Prostate gland (tissue), 2 donors: Measurements from ENCODE around the gene PROX1. TPM values are rescaled to one million over a fixed set of nuclear protein-coding genes. Genes with fewer than 3 reads are reported as not detected.

Source experiments
- DNase-seq: peaks from one replicate; pipeline ENCODE4 v3.0.0-alpha.2; 2019; ENCODE audit warnings: low spot score
- H3K27ac ChIP-seq, 2 donors: fragments of 200-600 bp; sonication (generic); 2 replicates each; pipeline ENCODE4 v1.5.1; 2017 to 2019
- H3K27me3 ChIP-seq: fragments of 200-600 bp; sonication (generic); replicated peaks from 2 replicates; pipeline ENCODE4 v1.5.1; 2019; ENCODE audit not compliant: insufficient read depth
- H3K36me3 ChIP-seq, 2 donors: fragments of 200-600 bp; sonication (generic); 1 replicate in 1 of 2; 2 replicates in 1 of 2; pipeline versions ENCODE4 v1.5.1 to v1.8.1; 2017 to 2019
- H3K4me1 ChIP-seq: fragments of 200-600 bp; sonication (generic); replicated peaks from 2 replicates; pipeline ENCODE4 v1.5.1; 2019
- H3K4me3 ChIP-seq, 2 donors: fragments of 200-600 bp; sonication (generic); 2 replicates each; pipeline ENCODE4 v1.5.1; 2017 to 2019
- H3K9me3 ChIP-seq: fragments of 200-600 bp; sonication (generic); 2 replicates; pipeline ENCODE4 v1.5.1; 2017
- POLR2A ChIP-seq: fragments of 450-650 bp; IDR thresholded peaks from one replicate; pipeline ENCODE4 v1.6.1; 2016; ENCODE audit warnings: antibody characterized with exemption, mild to moderate bottlenecking
- POLR2AphosphoS5 ChIP-seq: sonication (generic); formaldehyde crosslinking; IDR thresholded peaks from one replicate; pipeline ENCODE4 v1.6.1; 2017; ENCODE audit warnings: antibody characterized with exemption
- WGBS: methylation state at CpG from one replicate; pipeline ENCODE4 v1.1.5; 2018; 5-methylcytosine and 5-hydroxymethylcytosine counted together
- intact Hi-C: fragments of 100-400 bp; cut with DNase I; formaldehyde crosslinking; loops from one replicate; pipeline ENCODE4 v1.14.2; 2022
- total RNA-seq, 2 donors: library from RNA; depleted of rRNA; stranded (reverse); fragments of >200 nt; gene quantifications; one replicate each; pipeline ENCODE4 v1.1.0, GENCODE V29; 2016
- TF ChIP-seq, protein P1 (sequence below), 4 experiments: fragments of 200-600 bp in 2 of 4; fragments of 450-650 bp in 2 of 4; sonication (generic) in 2 of 4; IDR thresholded peaks; 1 replicate in 3 of 4; 2 replicates in 1 of 4; pipeline ENCODE4 v1.5.1; 2016 to 2019; ENCODE audit warnings: antibody characterized with exemption in 4 of 4, mild to moderate bottlenecking in 2 of 4, moderate library complexity in 2 of 4

The PROX1 gene
- total RNA-seq, 2 donors from 2014 or later: 1.1 to 6.2 TPM

DNA sequence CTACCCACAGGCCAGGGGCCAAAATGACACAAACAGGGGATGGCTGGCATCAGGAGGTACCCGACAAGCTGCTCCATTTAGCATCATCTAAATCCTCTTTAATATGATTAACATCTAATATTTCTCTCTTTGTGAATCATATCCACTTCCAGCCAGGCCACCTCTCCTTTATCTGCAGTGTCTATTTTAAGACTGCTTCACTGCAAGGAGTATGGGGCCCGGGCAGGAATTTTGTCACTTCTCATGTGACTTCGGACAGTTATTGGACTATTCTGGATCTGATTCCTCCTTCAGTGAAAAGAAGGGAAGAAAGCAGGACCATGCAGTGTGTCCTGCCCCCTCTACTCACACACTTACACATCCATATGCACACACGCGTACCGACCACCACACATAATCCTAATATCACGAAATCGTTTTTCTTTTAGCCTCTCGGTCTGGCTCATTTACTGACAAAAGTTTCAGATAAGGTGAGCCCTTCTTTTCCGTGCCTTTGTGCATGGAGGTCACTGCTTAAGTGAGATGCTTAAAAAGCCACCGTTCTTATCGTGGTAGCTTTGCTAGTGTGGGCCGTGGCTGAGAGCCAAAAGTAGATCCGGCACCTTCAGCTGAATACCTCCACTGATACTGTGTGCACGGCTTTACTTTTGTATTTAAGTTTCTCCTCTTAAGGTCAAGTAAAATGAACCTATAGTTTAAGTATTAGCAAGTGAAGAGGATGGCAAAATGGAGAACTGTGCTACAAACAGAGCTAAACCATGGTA, 26.0 kb downstream of the PROX1 start:
- Histone ChIP-seq H3K27ac (no peak overlapping the region), H3K36me3 (no peaks in the 10 kb centered on the region), H3K4me1 (no peaks in the 10 kb centered on the region), H3K9me3 (no peaks in the 10 kb centered on the region), H3K4me3 (no peak overlapping the region), H3K27me3 (no peaks in the 10 kb centered on the region)
- no peak for DNase-seq
- 97% methylated on average over 15 of the region's 15 CpGs for WGBS
- intact Hi-C loops: no loop called here
- TF ChIP-seq POLR2AphosphoS5 (no peak), POLR2A (no peak)
- TF ChIP-seq, protein P1, sequence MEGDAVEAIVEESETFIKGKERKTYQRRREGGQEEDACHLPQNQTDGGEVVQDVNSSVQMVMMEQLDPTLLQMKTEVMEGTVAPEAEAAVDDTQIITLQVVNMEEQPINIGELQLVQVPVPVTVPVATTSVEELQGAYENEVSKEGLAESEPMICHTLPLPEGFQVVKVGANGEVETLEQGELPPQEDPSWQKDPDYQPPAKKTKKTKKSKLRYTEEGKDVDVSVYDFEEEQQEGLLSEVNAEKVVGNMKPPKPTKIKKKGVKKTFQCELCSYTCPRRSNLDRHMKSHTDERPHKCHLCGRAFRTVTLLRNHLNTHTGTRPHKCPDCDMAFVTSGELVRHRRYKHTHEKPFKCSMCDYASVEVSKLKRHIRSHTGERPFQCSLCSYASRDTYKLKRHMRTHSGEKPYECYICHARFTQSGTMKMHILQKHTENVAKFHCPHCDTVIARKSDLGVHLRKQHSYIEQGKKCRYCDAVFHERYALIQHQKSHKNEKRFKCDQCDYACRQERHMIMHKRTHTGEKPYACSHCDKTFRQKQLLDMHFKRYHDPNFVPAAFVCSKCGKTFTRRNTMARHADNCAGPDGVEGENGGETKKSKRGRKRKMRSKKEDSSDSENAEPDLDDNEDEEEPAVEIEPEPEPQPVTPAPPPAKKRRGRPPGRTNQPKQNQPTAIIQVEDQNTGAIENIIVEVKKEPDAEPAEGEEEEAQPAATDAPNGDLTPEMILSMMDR (IDR thresholded peaks at IDR 0.05): no peak

DNA sequence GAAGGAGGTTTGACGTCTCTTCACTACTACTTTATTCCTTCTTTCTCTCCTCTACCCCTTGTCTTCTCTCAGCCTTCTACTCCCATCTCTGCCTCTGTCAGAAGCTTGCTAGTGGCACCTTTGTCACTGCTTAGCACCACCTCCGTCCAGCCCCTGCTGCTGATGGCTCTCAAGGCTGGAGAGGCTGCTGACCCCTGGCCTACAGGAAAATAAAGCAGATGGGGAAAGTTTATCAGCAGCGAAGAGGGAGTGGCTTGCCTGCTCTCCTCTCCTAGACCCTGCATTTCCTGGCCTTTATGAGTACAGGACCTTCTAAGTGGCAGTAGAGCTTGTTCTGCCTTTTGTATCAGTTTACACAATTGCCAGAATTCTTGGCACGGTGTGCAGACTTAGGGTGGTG, 27.0 kb downstream of the PROX1 start:
- DNase-seq: no peak
- Histone ChIP-seq H3K9me3 (no peaks in the 10 kb centered on the region), H3K27ac (no peak overlapping the region), H3K4me1 (no peaks in the 10 kb centered on the region), H3K4me3 (no peak overlapping the region), H3K36me3 (no peaks in the 10 kb centered on the region), H3K27me3 (no peaks in the 10 kb centered on the region)
- intact Hi-C loops: no loop called here
- 60% methylated on average over 4 of the region's 4 CpGs for WGBS
- TF ChIP-seq POLR2AphosphoS5: no peak
- no peak for TF ChIP-seq POLR2A
- TF ChIP-seq, protein P1 (IDR thresholded peaks at IDR 0.05): no peak

GRCh38 chr1:214017191-214017982, 29.6 kb downstream of the PROX1 start:
- Histone ChIP-seq H3K4me3 (no peak overlapping the region), H3K36me3 (no peaks in the 10 kb centered on the region), H3K4me1 (no peaks in the 10 kb centered on the region), H3K27me3 (no peaks in the 10 kb centered on the region), H3K27ac (no peak overlapping the region), H3K9me3 (no peaks in the 10 kb centered on the region)
- WGBS: 86% methylated on average over 11 of the region's 11 CpGs
- TF ChIP-seq, protein P1 (IDR thresholded peaks at IDR 0.05): no peak
- TF ChIP-seq POLR2A (no peak), POLR2AphosphoS5 (no peak)
- no peak for DNase-seq
- intact Hi-C loops: no loop called here

- no peaks in the 10 kb centered on the region for H3K27me3 ChIP-seq
- TF ChIP-seq POLR2A: no peak
- no peak for TF ChIP-seq POLR2AphosphoS5
- TF ChIP-seq, protein P1 (IDR thresholded peaks at IDR 0.05): no peak
- no peak overlapping the region for H3K27ac ChIP-seq
- no peaks in the 10 kb centered on the region for H3K4me1 ChIP-seq
- H3K36me3 ChIP-seq: no peaks in the 10 kb centered on the region
- intact Hi-C loops: no loop called here
- no peaks in the 10 kb centered on the region for H3K9me3 ChIP-seq
- 27% methylated on average over 8 of the region's 8 CpGs for WGBS
- DNase-seq: no peak
- H3K4me3 ChIP-seq: no peak overlapping the region
Observed at GRCh38 chr1:214018386-214019268, 30.9 kb downstream of the PROX1 start.
